Activated gamma-delta T cell treated with Interleukin-2 at 50 U/mL for 16 hours (primary cell): ENCODE measurements around the gene KRTAP5-4.
"Not testable (repeated sequence)": the region's sequence is repeated elsewhere in the genome, so short reads cannot be mapped to it uniquely, and the experiment has no call there.

Experiments used
- DNase-seq: peaks from one replicate; pipeline ENCODE4 v3.0.0-alpha.2; 2020

Gene KRTAP5-4

GRCh38 chr11:1652771-1653540 is 31.0 kb upstream of the KRTAP5-4 start:
- peak; percentile 80 for DNase-seq

GRCh38 chr11:1652442-1652770 is 30.5 kb upstream of the KRTAP5-4 start:
- no peak for DNase-seq

DNA sequence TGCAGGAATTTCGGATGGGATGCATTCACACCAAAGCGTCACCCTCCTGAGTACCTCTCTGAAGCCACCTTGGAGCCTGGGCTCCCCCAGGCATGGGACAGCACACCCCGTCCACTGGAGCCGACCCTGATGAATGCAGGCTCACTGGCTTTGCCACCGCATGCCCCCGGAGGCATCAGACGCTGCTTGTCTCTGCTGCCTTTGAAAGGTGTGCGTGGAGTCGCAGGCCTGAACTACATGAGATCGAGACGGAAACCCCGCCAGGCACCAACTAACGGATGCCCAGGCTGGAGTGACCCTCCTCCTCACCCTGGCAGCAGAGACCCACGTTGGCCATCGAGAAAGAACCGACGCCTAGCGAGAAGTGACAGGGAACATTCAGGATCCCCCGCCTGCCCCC is 30.1 kb upstream of the KRTAP5-4 start:
- no peak for DNase-seq

- DNase-seq, result no peak
Measured at GRCh38 chr11:1651411-1651980, 29.6 kb upstream of the KRTAP5-4 start.

- no peak for DNase-seq
Measured at GRCh38 chr11:1650918-1651262, 29.0 kb upstream of the KRTAP5-4 start.

GRCh38 chr11:1650034-1650917 is 28.3 kb upstream of the KRTAP5-4 start:
- DNase-seq, result no peak

- no peak for DNase-seq
Measured at GRCh38 chr11:1648653-1649420, 26.9 kb upstream of the KRTAP5-4 start.

DNA sequence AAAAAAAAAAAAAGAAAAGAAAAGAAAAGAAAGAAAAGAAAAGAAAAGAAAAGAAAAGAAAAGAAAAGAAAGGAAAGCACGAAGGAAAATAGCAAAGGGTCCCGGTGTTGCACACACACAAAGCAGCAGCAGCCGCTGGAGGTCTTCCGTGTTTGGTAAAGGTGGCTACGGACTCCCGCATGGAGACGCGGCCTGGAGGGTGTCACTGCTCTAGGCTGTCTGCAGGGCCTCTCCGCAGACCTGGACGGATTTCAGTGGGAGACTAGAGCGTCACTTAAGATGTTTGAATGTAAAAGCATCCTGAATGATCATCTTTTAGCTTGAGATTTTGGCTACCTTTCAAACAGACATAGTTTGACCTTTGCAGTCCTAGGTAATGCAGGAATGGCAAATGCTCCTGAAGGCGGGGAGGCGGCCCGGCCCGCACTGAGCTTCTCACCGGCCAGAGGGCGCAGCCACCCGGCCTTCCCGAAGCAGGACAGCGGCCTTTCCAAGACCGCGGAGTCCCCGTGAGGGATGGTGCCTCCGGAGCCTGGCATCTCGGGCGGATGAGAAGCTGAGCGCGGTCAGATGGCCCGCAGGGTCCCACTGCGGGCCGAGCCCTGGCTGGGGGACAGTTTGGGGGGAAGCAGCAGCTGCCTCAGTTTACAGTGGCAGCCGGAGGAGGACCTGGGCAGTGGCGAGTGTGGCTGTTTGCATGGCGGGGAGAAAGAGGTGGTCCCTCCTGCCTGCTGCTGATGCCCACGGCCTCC is 26.1 kb upstream of the KRTAP5-4 start:
- no peak for DNase-seq

DNA sequence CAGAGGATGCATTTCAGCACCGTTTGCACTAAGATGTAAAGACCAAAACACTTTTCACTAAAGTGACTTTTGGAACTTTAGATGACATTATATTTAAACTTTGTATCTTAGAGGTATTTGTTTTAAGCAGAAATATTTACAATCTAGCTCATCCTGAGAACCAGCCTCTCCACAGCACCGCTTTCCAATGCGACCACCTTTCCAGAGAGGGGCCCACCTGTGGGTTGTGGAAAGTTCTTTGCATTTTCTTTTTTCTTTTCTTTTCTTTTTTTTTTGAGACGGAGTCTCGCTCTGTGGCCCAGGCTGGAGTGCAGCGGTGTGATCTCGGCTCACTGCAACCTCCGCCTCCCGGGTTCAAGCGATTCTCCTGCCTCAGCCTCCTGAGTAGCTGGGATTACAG is 24.6 kb upstream of the KRTAP5-4 start:
- DNase-seq, result not testable (repeated sequence)

- no peak for DNase-seq
Measured at GRCh38 chr11:1645357-1645821, 23.5 kb upstream of the KRTAP5-4 start.

GRCh38 chr11:1644601-1645356 is 22.8 kb upstream of the KRTAP5-4 start:
- no peak for DNase-seq

DNA sequence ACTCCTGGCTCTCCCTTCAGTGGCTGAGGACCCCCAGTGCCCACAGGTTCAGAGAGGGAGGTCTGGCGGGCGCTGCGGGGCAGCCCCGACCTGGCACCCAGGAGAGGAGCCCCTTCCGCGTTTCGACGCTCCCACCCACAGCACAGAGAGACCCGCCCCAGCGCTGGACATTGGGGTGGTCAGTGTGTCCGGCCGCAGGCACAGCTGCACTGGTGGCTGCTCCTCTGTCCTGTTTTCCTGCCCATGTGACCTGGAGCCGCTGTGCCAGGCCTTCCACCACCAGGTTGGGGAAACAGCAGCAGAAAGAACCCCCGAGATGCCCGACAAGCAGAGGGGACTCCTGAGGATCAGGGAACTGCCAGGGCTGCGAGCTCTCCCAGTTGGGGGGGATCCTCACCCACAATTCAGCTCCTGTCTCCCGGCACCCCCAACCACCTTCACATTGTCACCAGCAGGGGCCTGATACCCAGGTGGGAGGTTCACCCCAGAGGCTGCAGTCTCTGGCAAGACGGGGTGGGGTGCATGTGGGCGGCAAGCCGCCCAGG is 21.3 kb upstream of the KRTAP5-4 start:
- no peak for DNase-seq

GRCh38 chr11:1642288-1643145 is 20.6 kb upstream of the KRTAP5-4 start:
- DNase-seq, result no peak

GRCh38 chr11:1641096-1641495 is 19.2 kb upstream of the KRTAP5-4 start:
- DNase-seq, result no peak

- DNase-seq, result no peak
Measured at GRCh38 chr11:1640076-1640946, 18.4 kb upstream of the KRTAP5-4 start.

- no peak for DNase-seq
Measured at GRCh38 chr11:1639666-1640065, 17.7 kb upstream of the KRTAP5-4 start.

- no peak for DNase-seq
Measured at GRCh38 chr11:1639102-1639620, 17.2 kb upstream of the KRTAP5-4 start.

GRCh38 chr11:1638344-1638743 is 16.4 kb upstream of the KRTAP5-4 start:
- no peak for DNase-seq

DNA sequence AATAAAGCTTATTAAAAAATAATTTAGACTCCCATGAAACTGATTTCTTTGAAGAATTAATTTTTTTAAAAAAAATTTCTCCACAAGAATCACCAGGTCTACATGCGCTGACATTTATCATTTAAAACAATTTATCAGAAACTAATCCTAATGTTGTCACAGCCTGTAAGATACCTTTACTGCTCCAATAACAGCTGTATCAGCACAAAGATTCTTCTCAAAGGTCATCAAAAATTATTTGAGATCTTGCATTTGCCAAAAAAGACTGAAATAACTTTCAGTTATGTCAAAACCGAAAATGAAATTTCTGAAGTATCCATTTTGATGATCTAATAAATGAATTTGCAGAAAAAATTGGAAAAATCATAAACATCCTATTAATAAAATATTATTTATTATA is 15.7 kb upstream of the KRTAP5-4 start:
- DNase-seq, result no peak
